Inferior parietal cortex (tissue), 1 donor: Measurements from ENCODE around the gene ARHGEF7.

Experiments used
- DNase-seq: peaks from one replicate; pipeline ENCODE4 v3.0.0-alpha.2; 2016; ENCODE audit errors: extremely low spot score

Gene ARHGEF7

GRCh38 chr13:111132948-111133347 lies 17.8 kb downstream of the ARHGEF7 start:
- no peak for DNase-seq

DNA sequence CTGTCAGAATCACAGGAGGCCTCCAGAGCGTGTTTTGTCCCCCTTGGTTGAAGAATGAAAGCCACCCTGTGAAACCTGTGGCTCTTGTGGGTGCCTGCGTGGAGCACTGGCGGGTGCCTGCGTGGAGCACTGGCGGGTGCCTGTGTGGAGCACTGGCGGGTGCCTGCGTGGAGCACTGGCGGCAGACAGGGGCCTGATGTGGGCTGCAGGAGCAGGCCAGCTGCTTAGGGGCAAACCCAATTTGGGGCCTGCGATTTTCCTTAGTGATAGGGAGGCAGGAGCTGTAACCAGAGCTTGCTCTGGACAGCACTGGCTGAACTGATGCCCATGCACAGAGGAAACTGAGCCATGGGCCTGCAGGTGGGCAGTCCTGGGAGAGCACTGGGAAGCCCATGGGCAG lies 24.3 kb downstream of the ARHGEF7 start:
- no peak for DNase-seq

GRCh38 chr13:111139873-111140561 lies 24.9 kb downstream of the ARHGEF7 start:
- DNase-seq: no peak

DNA sequence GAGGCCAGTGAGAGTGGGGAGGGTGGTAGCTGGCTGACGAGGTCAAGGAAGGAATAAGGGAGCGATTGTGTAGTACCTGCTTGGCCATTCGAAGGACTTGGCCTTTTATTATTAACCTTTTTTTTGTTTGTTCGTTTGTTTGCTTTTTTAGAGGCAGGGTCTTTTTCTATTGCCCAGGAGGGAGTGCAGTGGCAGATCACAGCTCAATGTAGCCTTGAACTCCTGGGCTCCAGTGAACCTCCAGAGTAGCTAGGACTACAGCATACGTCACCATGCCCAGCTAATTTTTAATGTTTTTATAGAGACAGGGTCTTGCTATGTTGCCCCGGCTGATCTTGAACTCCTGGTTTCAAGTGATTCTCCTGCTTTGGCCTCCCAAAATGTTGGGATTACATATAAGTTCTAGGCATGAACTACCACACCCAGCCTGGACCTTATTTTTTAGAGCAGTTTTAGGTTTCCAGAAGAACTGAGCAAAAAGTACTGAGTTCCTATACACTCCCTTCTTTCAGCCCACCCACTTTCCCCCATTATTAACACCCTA lies 25.5 kb downstream of the ARHGEF7 start:
- no peak for DNase-seq

- DNase-seq: no peak
Observed at GRCh38 chr13:111142472-111142871, 27.4 kb downstream of the ARHGEF7 start.

DNA sequence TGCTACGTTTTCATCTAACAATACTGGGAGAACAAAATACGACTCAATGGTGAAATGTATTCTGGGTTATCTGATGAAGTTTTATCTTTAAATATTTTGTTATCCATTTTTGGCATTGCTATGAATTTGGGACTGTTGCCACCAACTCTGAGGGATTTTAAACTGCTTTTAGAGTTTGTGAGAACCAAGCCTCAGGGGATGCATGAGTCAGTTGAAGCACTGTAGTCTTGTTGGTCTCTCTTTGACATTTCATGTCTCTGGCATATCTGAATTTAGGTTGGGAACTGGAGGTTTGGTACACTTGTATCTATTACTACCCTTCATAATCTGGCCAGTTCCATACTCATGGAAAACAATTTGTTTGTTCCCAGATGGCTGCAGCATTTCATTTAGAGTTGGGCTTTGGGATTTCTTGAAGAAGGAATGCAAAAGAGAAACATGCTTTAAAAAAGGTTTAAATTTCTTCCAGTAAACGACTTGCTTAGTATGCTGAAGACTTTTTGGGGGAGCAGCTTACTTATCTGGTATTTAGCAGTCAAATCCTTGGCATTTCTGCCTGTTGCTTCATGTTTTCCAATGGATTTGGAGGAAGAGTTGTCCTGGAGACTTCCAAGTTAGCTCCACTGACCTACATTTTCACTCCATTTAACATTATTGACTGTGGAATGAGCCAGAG lies 28.9 kb downstream of the ARHGEF7 start:
- DNase-seq: no peak

GRCh38 chr13:111145071-111145470 lies 30.0 kb downstream of the ARHGEF7 start:
- DNase-seq: no peak

DNA sequence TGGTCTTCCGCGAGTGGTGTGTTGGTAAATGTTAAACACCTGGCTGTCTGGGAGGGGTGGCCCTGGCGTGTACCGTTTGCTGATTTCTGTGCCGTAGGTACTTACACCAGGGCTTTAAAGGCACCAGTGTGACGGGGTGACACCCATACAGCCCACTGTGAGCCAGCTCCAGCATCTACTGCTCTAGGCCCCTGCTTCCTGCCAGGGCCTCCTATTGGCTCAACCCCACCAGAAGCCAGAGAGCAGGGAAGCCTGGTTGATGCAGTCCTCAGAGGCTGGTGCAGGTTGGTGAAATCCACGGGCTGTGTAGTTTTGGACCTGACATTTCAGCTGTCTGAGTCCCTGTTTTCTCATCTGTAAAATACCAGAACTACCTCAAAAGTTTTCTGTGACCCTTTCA lies 30.4 kb downstream of the ARHGEF7 start:
- DNase-seq: no peak

GRCh38 chr13:111152844-111153243 lies 37.7 kb downstream of the ARHGEF7 start:
- DNase-seq: peak; percentile 39

DNA sequence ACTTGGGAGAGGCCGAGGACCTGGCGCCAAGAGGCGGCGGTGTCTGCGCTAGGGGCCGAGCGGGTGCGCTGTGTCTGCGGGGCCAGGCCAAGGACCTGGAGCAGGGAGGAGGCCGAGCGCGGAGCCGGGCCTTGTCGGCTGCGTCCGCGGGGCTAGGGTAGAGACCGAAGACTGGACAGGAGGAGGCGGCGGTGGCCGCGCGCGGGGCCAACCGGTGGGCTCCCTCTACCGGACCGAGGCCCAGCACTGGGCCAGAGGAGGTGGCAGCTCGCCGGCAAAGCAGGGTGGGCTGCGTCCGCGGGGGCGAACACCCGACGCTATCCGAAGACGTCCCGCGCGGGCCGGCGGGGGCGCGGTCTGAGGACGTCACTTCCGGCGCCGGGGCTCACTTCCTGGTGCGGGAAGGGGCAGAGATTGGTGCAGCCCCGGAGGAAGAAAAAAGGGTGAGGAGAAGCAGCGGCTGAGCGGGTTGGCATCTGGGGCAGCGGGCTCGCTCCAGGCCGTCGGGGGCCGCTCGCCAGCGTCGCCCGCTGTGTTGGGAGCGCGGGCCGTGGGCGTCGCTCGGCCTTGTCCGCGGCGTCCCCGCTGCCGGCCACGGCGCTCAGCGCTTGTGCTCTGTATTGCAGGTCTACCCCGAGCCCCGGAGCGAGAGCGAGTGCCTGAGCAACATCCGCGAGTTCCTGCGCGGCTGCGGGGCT lies 38.3 kb downstream of the ARHGEF7 start:
- peak; percentile 92 for DNase-seq

DNA sequence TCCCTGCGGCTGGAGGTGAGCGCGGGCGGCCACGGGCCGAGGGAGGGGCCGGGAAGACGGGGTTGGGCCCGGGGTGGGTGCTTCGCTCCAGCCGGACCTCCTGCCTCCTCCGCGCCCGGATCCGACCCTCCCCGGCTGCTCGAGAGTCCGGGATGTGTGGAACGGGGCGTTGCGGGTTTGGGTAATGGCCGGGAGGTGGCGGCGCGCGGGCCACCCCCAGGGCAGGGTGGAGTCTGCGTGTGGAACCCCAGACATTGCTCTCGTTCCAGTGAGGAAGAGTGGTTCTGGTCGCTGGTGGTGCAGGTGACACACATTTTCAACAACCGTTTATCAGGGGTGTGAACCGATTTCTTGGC lies 38.8 kb downstream of the ARHGEF7 start:
- peak; percentile 15 for DNase-seq

GRCh38 chr13:111156421-111156820 lies 41.3 kb downstream of the ARHGEF7 start:
- no peak for DNase-seq

DNA sequence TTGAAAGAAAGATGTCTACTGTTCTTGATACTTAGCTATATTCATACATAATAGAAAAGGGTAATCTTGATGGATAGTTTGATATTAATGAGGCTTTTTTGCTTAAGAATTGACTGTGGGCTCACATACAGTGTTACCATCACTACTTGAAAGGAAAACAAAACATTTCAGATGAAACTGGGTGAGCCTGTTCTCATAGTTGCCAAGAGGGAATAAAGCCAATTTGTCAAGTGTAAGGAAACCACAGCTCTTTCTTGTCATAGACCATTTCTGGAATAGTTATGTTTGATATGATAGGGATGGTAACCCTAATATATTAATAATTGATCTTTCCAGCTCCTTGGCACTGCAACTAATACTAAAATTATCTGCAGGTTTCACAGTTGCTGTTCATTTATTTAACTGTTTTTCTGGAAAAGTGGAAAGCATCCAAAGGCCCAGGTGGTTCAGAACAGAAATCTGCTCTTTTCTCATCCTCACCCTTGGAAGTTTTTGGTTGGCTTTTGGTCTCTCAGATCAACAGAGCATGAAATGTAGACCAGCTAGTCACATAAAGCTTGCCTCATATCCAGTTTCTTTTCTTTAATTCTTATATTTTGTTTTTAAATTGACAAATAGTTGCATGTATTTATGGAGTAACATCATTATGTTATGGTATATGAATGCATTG lies 43.2 kb downstream of the ARHGEF7 start:
- no peak for DNase-seq

DNA sequence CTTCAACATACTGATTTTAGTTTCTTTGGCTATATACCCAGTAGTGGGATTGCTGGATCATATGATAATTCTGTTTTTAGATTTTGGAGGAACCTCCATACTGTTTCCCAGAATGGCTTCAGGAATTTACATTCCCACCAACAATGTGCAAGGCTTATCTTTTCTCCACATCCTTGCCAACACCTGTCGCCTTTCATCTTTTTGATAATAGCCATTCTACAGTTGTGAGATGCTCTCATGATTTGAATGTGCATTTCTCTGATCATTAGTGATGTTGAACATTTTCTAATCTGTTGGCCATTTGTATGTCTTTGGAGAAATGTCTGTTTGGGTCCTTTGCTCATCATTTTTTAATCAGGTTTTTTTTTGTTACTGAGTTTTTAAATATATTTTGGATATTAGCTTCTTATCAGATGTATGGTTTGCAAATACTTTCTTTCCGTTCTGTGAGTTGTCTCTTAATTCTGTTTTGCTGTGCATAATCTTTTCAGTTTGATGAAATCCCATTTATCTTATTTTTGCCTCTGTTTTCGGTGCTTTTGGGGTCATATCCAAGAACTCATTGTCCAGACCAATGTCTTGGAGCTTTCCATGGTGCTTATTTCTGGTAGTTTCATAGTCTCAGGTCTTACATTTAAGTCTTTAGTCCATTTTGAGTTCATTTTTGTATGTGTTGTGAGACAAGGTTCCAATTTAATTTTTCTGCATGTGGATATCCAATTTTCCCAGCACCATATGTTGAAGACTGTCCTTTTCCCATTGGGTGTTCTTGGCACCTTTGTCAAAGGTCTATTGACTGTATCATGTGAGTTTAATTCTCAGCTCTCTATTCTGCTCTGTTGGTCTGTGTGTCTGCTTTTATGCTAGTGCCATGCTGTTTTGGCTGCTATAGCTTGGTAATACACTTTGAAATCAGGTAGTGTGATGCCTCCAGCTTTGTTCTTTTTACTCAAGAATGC lies 44.5 kb downstream of the ARHGEF7 start:
- no peak for DNase-seq

GRCh38 chr13:111160648-111161047 lies 45.5 kb downstream of the ARHGEF7 start:
- no peak for DNase-seq

DNA sequence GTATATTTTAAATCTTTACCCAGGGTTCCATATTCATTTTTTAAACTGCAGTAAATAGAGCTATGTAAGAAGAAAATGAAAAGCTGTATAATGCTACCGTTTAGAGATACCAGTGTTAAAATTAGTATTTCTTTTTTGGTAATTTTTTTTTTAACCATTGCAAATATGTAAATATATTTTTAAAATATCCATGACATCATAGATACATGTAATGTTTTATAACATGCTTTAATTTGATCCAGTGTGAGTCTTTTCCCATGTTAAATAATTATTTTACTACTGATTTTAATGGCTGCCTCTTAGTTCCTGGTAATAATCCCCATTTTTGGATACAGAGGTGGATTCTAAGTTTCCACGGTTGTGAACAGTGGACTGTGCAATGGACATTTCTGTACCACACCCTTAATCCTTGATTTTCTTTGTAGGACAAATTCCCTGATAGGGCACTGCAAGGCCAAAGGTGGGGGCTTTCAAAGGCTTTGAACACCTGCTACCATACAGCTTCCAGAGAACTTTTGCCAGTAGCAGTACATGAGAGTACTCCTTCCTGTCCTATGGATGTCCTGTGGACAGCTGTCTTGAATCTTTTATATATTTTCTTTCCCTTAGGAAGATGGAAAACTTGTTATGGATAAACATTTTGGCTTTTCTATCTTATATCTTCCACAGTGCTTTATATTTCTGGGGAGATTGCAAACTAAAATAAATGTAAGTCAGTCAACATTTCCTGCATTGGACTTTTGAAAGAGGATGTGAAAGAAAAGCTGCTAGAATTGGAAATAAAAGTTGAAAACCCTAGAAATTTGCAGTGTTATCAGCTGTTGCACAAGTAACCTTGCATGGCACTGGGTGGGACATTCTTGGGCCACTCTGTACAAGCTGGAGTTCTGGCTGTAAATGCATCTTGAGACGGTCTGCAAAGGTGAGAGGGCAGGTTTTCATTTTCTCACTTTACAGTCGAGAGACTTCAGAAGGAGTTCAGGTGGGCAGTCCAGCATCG lies 46.8 kb downstream of the ARHGEF7 start:
- DNase-seq: no peak

- no peak for DNase-seq
Observed at GRCh38 chr13:111165241-111166010, 50.3 kb downstream of the ARHGEF7 start.

DNA sequence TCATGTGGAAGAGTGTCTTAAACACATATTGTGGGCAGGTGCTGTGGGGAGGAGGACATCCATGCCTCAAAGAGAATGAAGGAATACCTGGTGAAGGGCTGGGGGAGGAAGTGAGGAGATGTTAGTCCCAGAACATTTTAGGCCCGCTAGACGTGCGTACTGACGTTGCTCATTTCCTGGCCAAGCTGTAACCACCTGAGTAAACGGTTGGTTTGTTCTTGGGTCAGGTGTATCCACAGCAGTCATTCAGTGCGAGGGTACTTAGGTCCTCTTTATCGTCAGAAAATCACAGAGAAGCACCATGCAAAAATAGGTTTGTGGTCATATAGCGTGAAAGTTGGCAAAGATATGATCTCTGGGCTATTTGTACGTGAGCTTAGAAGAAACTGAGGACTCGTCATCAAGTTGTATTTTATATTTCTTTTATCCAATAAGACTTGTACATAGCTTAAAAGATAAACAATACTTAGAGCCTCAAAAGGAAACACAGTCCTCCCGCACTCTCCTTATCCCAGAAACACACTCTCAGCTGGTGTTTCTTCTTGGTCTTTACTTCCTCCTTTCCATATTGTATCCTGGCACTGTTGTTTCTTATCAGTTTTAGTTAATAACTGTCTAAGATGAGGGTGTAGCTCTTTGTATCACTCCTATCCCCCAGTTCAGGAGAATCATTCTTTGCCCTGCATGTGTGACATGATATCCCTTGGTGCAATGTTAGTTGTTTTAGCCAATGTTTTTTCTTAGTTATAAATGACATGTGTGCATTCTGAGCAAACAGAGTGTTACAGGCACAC lies 52.0 kb downstream of the ARHGEF7 start:
- no peak for DNase-seq
